GM19463 (cell line): ENCODE data around the gene BST2.
"Not testable (repeated sequence)": the region's sequence is repeated elsewhere in the genome, so short reads cannot be mapped to it uniquely, and the experiment has no call there.

Source experiments
- ATAC-seq: cut with Tn5 transposase; IDR thresholded peaks from one replicate; pipeline ENCODE4 v1.9.1; 2021; ENCODE audit warnings: mild to moderate bottlenecking, moderate library complexity; ENCODE audit not compliant: unreplicated experiment

BST2 gene

GRCh38 chr19:17390665-17391370, 14.6 kb downstream of the BST2 start:
- peak; percentile 94 for ATAC-seq

GRCh38 chr19:17389957-17390664, 15.3 kb downstream of the BST2 start:
- no peak for ATAC-seq

GRCh38 chr19:17389288-17389687, 16.1 kb downstream of the BST2 start:
- ATAC-seq: no peak

GRCh38 chr19:17385878-17386611, 19.4 kb downstream of the BST2 start:
- ATAC-seq: no peak

GRCh38 chr19:17380426-17381138, 24.8 kb downstream of the BST2 start:
- ATAC-seq: no peak

- ATAC-seq: no peak
Measured at GRCh38 chr19:17379221-17379631, 26.2 kb downstream of the BST2 start.

- ATAC-seq: no peak
Measured at GRCh38 chr19:17378271-17378670, 27.2 kb downstream of the BST2 start.

- no peak for ATAC-seq
Measured at GRCh38 chr19:17376935-17377600, 28.4 kb downstream of the BST2 start, which contains the start of gene PLVAP. Gene PLVAP (minus strand): TSS chr19:17377342. CDS start chr19:17377288, 54 bp downstream.

GRCh38 chr19:17370026-17370587, 35.3 kb downstream of the BST2 start:
- ATAC-seq: peak; percentile 70

GRCh38 chr19:17365361-17365760, 40.1 kb downstream of the BST2 start:
- no peak for ATAC-seq

- not testable (repeated sequence) for ATAC-seq
Measured at GRCh38 chr19:17363852-17364605, 41.4 kb downstream of the BST2 start.

GRCh38 chr19:17359905-17360800, 45.3 kb downstream of the BST2 start:
- no peak for ATAC-seq

- no peak for ATAC-seq
Measured at GRCh38 chr19:17358395-17358794, 47.0 kb downstream of the BST2 start.

GRCh38 chr19:17357724-17358123, 47.7 kb downstream of the BST2 start:
- no peak for ATAC-seq

- ATAC-seq: no peak
Measured at GRCh38 chr19:17357078-17357666, 48.3 kb downstream of the BST2 start.

GRCh38 chr19:17353386-17353785, 52.0 kb downstream of the BST2 start:
- no peak for ATAC-seq
